ENCODE results near the gene THSD4. TPM values are rescaled to one million over a fixed set of nuclear protein-coding genes. Genes with fewer than 3 reads are reported as not detected.

Gene THSD4
- total and polyA plus RNA-seq, 9 of the 15 experiments (the other 6 are each of a cell fraction or from before 2014, with no cell fraction given), result 0.04 TPM; not detected in 5

GRCh38 chr15:71511796-71512681, 396.8 kb downstream of the THSD4 start (continued):
- TF ChIP-seq ZBTB40 (IDR thresholded peaks at IDR 0.05) (no peak), ZBTB40 (CRISPR knock-in tag; IDR thresholded peaks at IDR 0.05) (no peak), KLF10 (CRISPR knock-in tag; IDR thresholded peaks at IDR 0.05) (no peak), MAZ (CRISPR knock-in tag; conservative IDR thresholded peaks at IDR 0.05 in 1 of 2, IDR thresholded peaks at IDR 0.05 in 1 of 2) (no peak), E2F1 (CRISPR knock-in tag; IDR thresholded peaks at IDR 0.05) (no peak)
